SK-N-SH (cell line): ENCODE results near the gene TCF3. TPM values are rescaled to one million over a fixed set of nuclear protein-coding genes. Genes with fewer than 3 reads are reported as not detected.

Experiments
- CTCF ChIA-PET: fragments of 300-600, 350-600 bp; formaldehyde crosslinking; extraction: SDS; loops from one replicate; lab custom pipeline; 2021; lab: Yijun Ruan, JAX
- POLR2A ChIA-PET: fragments of 350-600 bp; sonication (Branson Sonifier 250); formaldehyde crosslinking; extraction: SDS; loops from one replicate; lab custom pipeline; 2020; ENCODE audit warnings: antibody characterized with exemption, inconsistent platforms; lab: Yijun Ruan, JAX
- DNase-seq: peaks from one replicate; pipeline ENCODE4 v3.0.0; 2012
- H2AFZ ChIP-seq: fragments of 200-600 bp; sonication (generic); 2 replicates; pipeline ENCODE4 v1.8.1; 2016; ENCODE audit warnings: antibody characterized with exemption, mild to moderate bottlenecking, low read depth
- H3F3A ChIP-seq: fragments of 200-600 bp; sonication (generic); replicated peaks from 2 replicates; pipeline ENCODE3; 2016; ENCODE audit warnings: antibody characterized with exemption, mild to moderate bottlenecking; ENCODE audit not compliant: insufficient read depth
- H3K27ac ChIP-seq, 2 experiments: fragments of 200-500 bp in 1 of 2; fragments of 200-600 bp in 1 of 2; sonication (Bioruptor generic) in 1 of 2; sonication (generic), shearing (Covaris generic) in 1 of 2; 2 replicates each; pipeline versions ENCODE4 v1.5.1 to v1.6.1; 2014 to 2016; ENCODE audit warnings: low read depth in 2 of 2, inconsistent platforms in 1 of 2, low read length in 1 of 2, mild to moderate bottlenecking in 1 of 2, mixed read lengths in 1 of 2
- H3K27me3 ChIP-seq: fragments of 200-600 bp; sonication (generic), shearing (Covaris generic); 2 replicates; pipeline ENCODE4 v1.6.1; 2016; ENCODE audit warnings: mixed run types; ENCODE audit not compliant: insufficient read depth
- H3K36me3 ChIP-seq, 2 experiments: fragments of 200-500 bp in 1 of 2; fragments of 200-600 bp in 1 of 2; sonication (Bioruptor generic) in 1 of 2; sonication (generic) in 1 of 2; replicated peaks in 1 of 2; 2 replicates each; pipeline versions ENCODE3 to v1.5.1; 2014 to 2016; ENCODE audit warnings: low read length in 1 of 2, mild to moderate bottlenecking in 1 of 2; ENCODE audit not compliant: insufficient read depth in 2 of 2, control insufficient read depth in 1 of 2
- H3K4me1 ChIP-seq, 2 experiments: fragments of 200-500 bp in 1 of 2; fragments of 200-600 bp in 1 of 2; sonication (Bioruptor generic) in 1 of 2; sonication (generic), shearing (Covaris generic) in 1 of 2; 2 replicates each; pipeline versions ENCODE4 v1.5.1 to v1.6.1; 2014 to 2016; ENCODE audit warnings: low read depth in 1 of 2, low read length in 1 of 2, mixed run types in 1 of 2; ENCODE audit not compliant: insufficient read depth in 2 of 2, control insufficient read depth in 1 of 2
- H3K4me2 ChIP-seq: fragments of 200-600 bp; sonication (generic), shearing (Covaris generic); 2 replicates; pipeline ENCODE4 v1.6.1; 2017; ENCODE audit warnings: mixed run types
- H3K4me3 ChIP-seq, 2 experiments: fragments of 200-500 bp in 1 of 2; fragments of 200-600 bp in 1 of 2; sonication (Bioruptor generic) in 1 of 2; sonication (generic), shearing (Covaris generic) in 1 of 2; 2 replicates each; pipeline versions ENCODE4 v1.5.1 to v1.8.1; 2014 to 2016; ENCODE audit warnings: low read depth in 2 of 2, inconsistent platforms in 1 of 2, low read length in 1 of 2, mild to moderate bottlenecking in 1 of 2, mixed read lengths in 1 of 2, moderate library complexity in 1 of 2
- H3K79me2 ChIP-seq: fragments of 200-600 bp; sonication (generic); 2 replicates; pipeline ENCODE4 v1.8.1; 2017; ENCODE audit warnings: mild to moderate bottlenecking; ENCODE audit not compliant: insufficient read depth
- H3K9ac ChIP-seq: fragments of 200-600 bp; sonication (generic); 2 replicates; pipeline ENCODE4 v1.6.1; 2017; ENCODE audit warnings: mixed run types
- H3K9me2 ChIP-seq: fragments of 200-600 bp; sonication (generic); 2 replicates; pipeline ENCODE4 v1.6.1; 2017; ENCODE audit warnings: mixed run types
- H3K9me3 ChIP-seq: fragments of 200-600 bp; sonication (generic); 2 replicates; pipeline ENCODE4 v1.6.1; 2017; ENCODE audit warnings: mixed run types, mild to moderate bottlenecking, moderate library complexity
- H4K20me1 ChIP-seq: fragments of 200-600 bp; sonication (generic); 2 replicates; pipeline ENCODE4 v1.6.1; 2017; ENCODE audit warnings: mild to moderate bottlenecking, mixed run types; ENCODE audit not compliant: insufficient read depth
- CHD2 ChIP-seq: fragments of 150-350 bp; IDR thresholded peaks from 2 replicates; pipeline ENCODE4 v1.6.1; 2018; ENCODE audit warnings: low read length; ENCODE audit not compliant: partially characterized antibody
- EP300 ChIP-seq, 2 experiments: IDR thresholded peaks; 2 replicates each; pipeline versions ENCODE4 v1.4.0 to v1.6.1; 2012; ENCODE audit warnings: borderline replicate concordance in 1 of 2, low read depth in 1 of 2, low read length in 1 of 2
- FOXM1 ChIP-seq: IDR thresholded peaks from 2 replicates; pipeline ENCODE4 v1.4.0; 2012; ENCODE audit warnings: low read depth, mild to moderate bottlenecking
- GABPA ChIP-seq: IDR thresholded peaks from 2 replicates; pipeline ENCODE4 v1.4.0; 2012; ENCODE audit warnings: low read depth, mild to moderate bottlenecking
- MAX ChIP-seq: IDR thresholded peaks from 2 replicates; pipeline ENCODE4 v1.4.0; 2012; ENCODE audit warnings: low read depth
- MEF2A ChIP-seq: IDR thresholded peaks from 2 replicates; pipeline ENCODE4 v1.4.0; 2012; ENCODE audit warnings: low read depth, borderline replicate concordance
- MXI1 ChIP-seq: IDR thresholded peaks from 2 replicates; pipeline ENCODE4 v1.6.1; 2012; ENCODE audit warnings: mild to moderate bottlenecking, low read depth, low read length, improper control_type of control experiment
- NRF1 ChIP-seq: IDR thresholded peaks from 2 replicates; pipeline ENCODE4 v1.6.1; 2012; ENCODE audit warnings: low read depth, mild to moderate bottlenecking, low read length
- PBX3 ChIP-seq: IDR thresholded peaks from 2 replicates; pipeline ENCODE4; 2012
- POLR2AphosphoS5 ChIP-seq: IDR thresholded peaks from 2 replicates; pipeline ENCODE4 v1.6.1; 2012; ENCODE audit warnings: low read depth, low read length
- RAD21 ChIP-seq: IDR thresholded peaks from 2 replicates; pipeline ENCODE4 v1.6.1; 2012; ENCODE audit warnings: mild to moderate bottlenecking, low read length
- RFX5 ChIP-seq: IDR thresholded peaks from 2 replicates; pipeline ENCODE4 v1.6.1; 2012; ENCODE audit warnings: mild to moderate bottlenecking, improper control_type of control experiment, low read length
- RXRA ChIP-seq: IDR thresholded peaks from 2 replicates; pipeline ENCODE4 v1.4.0; 2012; ENCODE audit warnings: low read depth, mild to moderate bottlenecking, borderline replicate concordance
- SIN3A ChIP-seq: IDR thresholded peaks from 2 replicates; pipeline ENCODE4 v1.6.1; 2012; ENCODE audit warnings: low read depth, mild to moderate bottlenecking, low read length, moderate library complexity, borderline replicate concordance
- SMC3 ChIP-seq: IDR thresholded peaks from 2 replicates; pipeline ENCODE4 v1.6.1; 2012; ENCODE audit warnings: low read depth, low read length, improper control_type of control experiment
- TAF1 ChIP-seq: IDR thresholded peaks from 2 replicates; pipeline ENCODE4 v1.6.1; 2012; ENCODE audit warnings: low read depth, mild to moderate bottlenecking, low read length, moderate library complexity, borderline replicate concordance
- TEAD4 ChIP-seq: IDR thresholded peaks from 2 replicates; pipeline ENCODE4 v1.4.0; 2012; ENCODE audit warnings: mild to moderate bottlenecking, borderline replicate concordance; ENCODE audit not compliant: insufficient read depth
- WGBS: methylation state at CpG from one replicate; pipeline ENCODE4 v1.1.6; 2017; ENCODE audit warnings: low lambda C conversion rate; 5-methylcytosine and 5-hydroxymethylcytosine counted together
- polyA plus RNA-seq, 3 experiments: library from polyadenylated mRNA; depleted of rRNA; stranded (reverse); fragments of >200 nt; gene quantifications; 2 replicates each; pipeline ENCODE4 v1.2.3, GENCODE V29; 2012

Gene TCF3
- polyA plus RNA-seq, 1 of the 3 experiments (the other 2 are of a cell fraction): 104 TPM

GRCh38 chr19:1592755-1593500 is 59.5 kb downstream of the TCF3 start, which contains the start of gene MBD3:
Gene MBD3 (minus strand): TSS chr19:1592865. CDS start chr19:1592631, 234 bp downstream.
- peak within 1 kb of the TSS; percentile 69 to 88 for H3K4me3 ChIP-seq
- ChIA-PET CTCF (interaction anchor here (1.2 to 4.2 kb wide), 3 partner anchors 13 to 203 kb away, joined by 3 to 24 read pairs (median 5); no protein-coding TSS in a partner anchor), POLR2A (interaction anchor here (0.5 to 1.3 kb wide), 6 partner anchors 9 to 267 kb away, joined by 3 to 15 read pairs (median 4); partner anchors contain the start of gene UQCR11)
- peak within 1 kb of the TSS; percentile 99 for H3K4me2 ChIP-seq
- peaks cover 42% of the 10 kb centered on the region for H3K79me2 ChIP-seq
- peaks cover 9% of the 10 kb centered on the region in 2 experiments; a peak in 1 of 4 replicates for H3K4me1 ChIP-seq
- WGBS: 20% methylated on average over 16 of the region's 68 CpGs
- no peaks in the 10 kb centered on the region for H3K27me3 ChIP-seq
- H3K36me3 ChIP-seq: peaks cover 7 to 13% of the 10 kb centered on the region in 2 experiments
- H3K9me2 ChIP-seq: no peaks in the 10 kb centered on the region
- H2AFZ ChIP-seq: peak within 1 kb of the TSS; percentile 82
- DNase-seq: peak; percentile 100
- H3F3A ChIP-seq: peaks cover 8% of the 10 kb centered on the region
- H4K20me1 ChIP-seq: peaks cover 21% of the 10 kb centered on the region; the same call in 1 of the 2 replicates
- no peaks in the 10 kb centered on the region for H3K9me3 ChIP-seq
- peak within 1 kb of the TSS; percentile 82 to 93 for H3K27ac ChIP-seq
- peak within 1 kb of the TSS; percentile 97 for H3K9ac ChIP-seq
- TF ChIP-seq NRF1: peak; percentile 91
- peak in 1 of 2 experiments; percentile 45; a peak in 1 of 4 replicates for TF ChIP-seq EP300 (IDR thresholded peaks at IDR 0.05; ENCODE audit: borderline replicate concordance in 1 of 2, low read depth in 1 of 2, low read length in 1 of 2)
- TF ChIP-seq SIN3A: 0 out of 2 replicates have a peak, but pooled peaks have one; percentile 18
- TF ChIP-seq TAF1: peak; percentile 63; the same call in 1 of the 2 replicates
- no peak for TF ChIP-seq CHD2
- TF ChIP-seq PBX3: peak; percentile 25; the same call in 1 of the 2 replicates
- no peak for TF ChIP-seq RFX5
- TF ChIP-seq RAD21: no peak
- peak; percentile 62 for TF ChIP-seq MXI1
- TF ChIP-seq POLR2AphosphoS5: peak; percentile 86
- TF ChIP-seq MAX: no peak

- peaks cover 9 to 12% of the 10 kb centered on the region in 2 experiments; a peak in 1 of 4 replicates for H3K4me1 ChIP-seq
- no peaks in the 10 kb centered on the region for H3K9me2 ChIP-seq
- H2AFZ ChIP-seq: no peak overlapping the region; the same call in 1 of the 2 replicates
- peaks cover 7% of the 10 kb centered on the region for H3F3A ChIP-seq
- peaks cover 27% of the 10 kb centered on the region; the same call in 1 of the 2 replicates for H4K20me1 ChIP-seq
- ChIA-PET POLR2A (interaction anchor here (0.9 to 1.3 kb wide), 4 partner anchors 10 to 142 kb away, joined by 3 to 15 read pairs (median 4); partner anchors contain the start of genes APC2 and UQCR11), CTCF (interaction anchor here (1.2 to 4.2 kb wide), 5 partner anchors 13 to 203 kb away, joined by 3 to 24 read pairs (median 4); no protein-coding TSS in a partner anchor)
- H3K4me2 ChIP-seq: peak overlapping the region; percentile 99
- peak overlapping the region; percentile 97 for H3K9ac ChIP-seq
- H3K27ac ChIP-seq: peak overlapping the region; percentile 82 to 93
- peak overlapping the region; percentile 69 to 88 for H3K4me3 ChIP-seq
- TF ChIP-seq MAX (peak; percentile 90), POLR2AphosphoS5 (peak; percentile 92), NRF1 (peak; percentile 90), MXI1 (peak; percentile 85), MEF2A (no peak), RXRA (no peak), GABPA (no peak), RAD21 (no peak), PBX3 (peak; percentile 14; the same call in 1 of the 2 replicates), SMC3 (peak; percentile 8; the same call in 1 of the 2 replicates), TAF1 (peak; percentile 87; the same call in 1 of the 2 replicates), FOXM1 (no peak), SIN3A (peak; percentile 64), TEAD4 (0 out of 2 replicates have a peak, but pooled peaks have one; percentile 5)
- peaks cover 5 to 6% of the 10 kb centered on the region in 2 experiments for H3K36me3 ChIP-seq
- DNase-seq: peak; percentile 96
- peaks cover 49% of the 10 kb centered on the region for H3K79me2 ChIP-seq
- no peaks in the 10 kb centered on the region for H3K27me3 ChIP-seq
- WGBS: 0% methylated on average over 8 of the region's 94 CpGs
- no peaks in the 10 kb centered on the region for H3K9me3 ChIP-seq
Measured at GRCh38 chr19:1592024-1592754, 60.2 kb downstream of the TCF3 start.
